ENCODE results near the gene TOX3.

The TOX3 gene

DNA sequence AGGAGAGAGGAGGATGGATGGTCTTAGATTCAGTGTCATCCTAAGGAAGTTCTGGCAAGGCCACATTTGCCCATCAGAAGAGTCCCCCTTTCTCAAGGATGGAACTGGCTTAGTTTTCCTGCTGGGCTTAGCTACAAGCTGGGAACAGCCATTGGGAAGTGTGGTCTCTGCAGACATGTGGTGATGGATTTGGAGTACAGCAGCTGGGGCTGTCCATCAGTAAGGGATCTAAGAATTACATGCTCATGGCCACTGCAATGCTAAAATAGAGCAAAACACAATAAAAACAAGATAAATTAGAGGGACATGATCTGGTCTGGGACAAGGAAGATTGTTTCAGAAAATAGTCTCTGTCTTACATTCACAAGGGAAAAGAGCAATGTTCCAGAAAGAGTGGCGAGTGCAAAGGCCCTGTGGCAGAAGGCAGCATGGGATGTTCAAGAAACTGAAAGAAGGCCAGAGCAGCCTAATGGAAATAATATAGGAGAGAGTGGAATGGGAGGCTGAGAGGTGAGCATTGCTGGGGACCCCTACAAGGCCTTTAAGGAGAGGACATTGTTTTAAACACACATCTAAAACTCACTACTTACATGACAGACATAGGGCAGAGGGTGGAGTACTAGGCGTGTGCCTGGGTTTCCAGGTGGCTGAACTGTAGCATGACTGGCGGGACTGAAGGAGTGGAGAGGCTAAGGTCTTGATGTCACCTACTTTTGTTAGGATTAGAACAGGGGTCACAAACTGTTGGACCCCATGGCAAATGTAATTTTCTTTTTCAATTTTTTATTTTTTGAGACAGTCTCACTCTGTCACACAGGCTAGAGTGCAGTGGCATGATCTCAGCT, 17.0 kb upstream of the TOX3 start:
- DNase-seq = no peak

DNA sequence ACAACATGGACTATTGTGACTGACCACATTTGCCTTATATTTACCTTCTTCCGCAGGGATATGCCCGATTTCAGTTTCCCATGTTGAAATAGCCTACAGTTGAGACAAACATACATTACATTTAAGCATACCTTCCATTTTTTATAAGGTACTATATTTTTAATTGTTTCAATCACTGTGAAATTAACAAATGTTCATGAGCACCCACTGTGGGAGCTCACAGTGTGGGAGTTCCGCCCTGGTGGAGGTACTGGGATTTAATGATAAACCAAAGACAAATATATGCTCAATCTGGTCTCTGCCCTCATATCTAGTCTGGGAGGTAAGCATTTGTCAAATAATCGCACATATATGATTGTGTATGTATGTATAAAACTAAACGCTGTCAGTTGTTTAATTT, 15.8 kb upstream of the TOX3 start:
- no peak for DNase-seq

DNA sequence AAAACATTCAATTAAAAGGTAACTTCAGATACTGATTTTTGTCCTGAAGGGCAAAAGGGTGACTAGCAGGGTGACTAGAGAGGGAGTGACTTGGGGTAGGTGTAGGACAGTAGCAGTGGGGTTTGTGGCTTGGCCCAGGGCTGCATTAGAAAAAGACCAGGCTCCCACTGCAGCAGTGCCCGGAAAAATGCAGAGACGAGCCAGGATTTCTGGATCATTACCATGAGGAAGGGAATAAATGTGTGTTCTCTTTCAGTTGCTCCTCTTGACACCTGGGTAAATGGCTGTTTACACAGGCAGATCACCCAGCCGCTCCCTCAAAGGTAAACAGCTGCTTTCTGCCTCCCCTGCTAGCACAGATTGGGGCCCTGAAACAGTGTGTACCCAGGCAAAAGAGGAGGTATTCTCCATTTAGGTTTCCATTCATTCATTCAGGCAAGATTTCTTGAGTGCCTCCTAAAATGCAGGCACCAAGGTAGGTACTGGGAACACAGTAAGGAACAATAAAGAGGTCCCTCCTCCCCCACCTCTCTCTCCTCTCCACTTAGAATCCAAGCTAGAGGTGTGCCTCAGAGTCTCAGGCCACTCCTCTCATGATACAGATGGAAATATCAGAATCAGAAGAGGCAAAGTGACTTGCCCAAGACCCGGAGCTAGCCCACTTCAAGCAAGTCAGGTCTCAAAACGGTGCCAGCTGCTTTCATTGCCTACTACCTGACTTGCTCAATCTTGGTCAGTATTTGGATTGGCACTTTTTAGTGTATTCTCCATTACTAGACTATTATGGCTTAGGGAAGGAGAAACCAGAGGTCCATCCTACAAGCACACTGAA, 15.2 kb upstream of the TOX3 start:
- no peak for DNase-seq

DNA sequence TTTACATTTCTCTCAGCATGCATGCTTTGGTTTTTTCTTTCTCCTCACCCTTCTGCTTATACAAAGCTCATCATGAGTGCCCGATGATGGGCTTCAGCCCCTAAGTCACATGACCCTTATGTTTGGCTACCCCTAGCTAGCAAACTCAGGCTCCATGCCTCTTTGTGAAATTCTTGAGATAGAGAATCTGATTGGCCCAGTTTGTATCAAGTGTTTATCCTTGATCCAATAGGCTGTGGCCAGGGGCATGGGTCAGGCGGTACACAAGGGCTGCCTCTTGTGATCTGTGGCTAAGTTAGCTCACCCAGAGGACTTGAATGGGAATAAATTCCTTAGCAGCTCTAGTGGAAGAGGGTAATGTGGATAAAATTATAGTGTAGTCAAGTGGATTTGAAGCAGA, 11.5 kb upstream of the TOX3 start:
- DNase-seq = no peak

DNA sequence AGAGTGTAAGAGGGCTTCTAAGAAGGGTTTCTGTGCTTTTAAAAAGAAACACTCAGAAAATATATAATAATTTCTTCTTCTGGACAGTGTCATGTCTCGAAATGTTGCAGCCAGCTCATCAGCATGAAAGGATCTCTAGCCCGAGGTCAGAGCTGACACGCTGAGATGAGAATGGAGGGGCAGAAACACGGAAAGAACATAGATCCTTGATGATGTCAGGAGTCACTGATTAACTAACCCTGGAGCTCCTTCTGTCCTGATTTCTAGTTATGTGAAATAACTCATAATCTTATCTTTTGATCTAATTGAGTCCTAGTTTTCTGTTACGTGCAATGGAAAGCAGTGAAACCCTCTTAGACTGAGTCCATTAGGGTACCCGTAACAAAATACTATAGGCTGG, 10.3 kb upstream of the TOX3 start:
- DNase-seq = no peak

DNA sequence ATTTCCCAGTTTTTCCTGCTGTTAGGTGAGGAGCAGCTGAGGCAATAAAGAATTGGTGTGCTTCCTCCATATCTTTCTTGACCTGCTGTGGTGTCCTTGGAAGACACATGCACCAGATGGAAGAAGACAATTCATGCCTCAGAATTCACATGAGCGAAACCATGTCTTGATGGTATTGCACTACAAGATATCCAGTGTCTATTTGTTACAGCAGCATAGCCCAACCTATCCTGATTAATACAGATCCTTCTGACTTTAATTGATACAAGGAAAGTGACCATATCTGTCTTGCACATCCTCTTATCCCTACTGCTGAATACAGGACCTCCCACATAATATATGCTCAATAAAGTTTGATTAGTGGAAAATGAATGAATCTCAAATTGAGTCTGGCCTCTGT, 9.1 kb upstream of the TOX3 start:
- DNase-seq = no peak

DNA sequence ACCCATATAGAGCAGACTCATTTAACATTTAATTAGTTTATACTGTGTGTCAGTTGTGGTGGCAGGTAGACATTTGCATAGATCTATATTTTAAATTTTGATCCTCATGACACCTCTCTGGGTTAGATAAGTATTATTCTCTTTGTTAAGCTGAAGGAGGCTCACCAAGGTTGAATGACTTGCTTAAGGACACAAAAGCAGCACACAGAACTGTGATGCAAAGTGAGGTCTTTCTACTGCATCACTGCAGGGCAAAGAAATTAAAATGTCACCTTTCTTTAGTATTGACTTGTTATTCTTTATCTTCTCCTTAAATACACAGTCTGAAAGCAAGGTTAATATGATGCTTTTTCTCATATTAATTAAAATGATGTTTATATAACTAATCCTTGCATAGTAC, 8.6 kb upstream of the TOX3 start:
- no peak for DNase-seq

DNA sequence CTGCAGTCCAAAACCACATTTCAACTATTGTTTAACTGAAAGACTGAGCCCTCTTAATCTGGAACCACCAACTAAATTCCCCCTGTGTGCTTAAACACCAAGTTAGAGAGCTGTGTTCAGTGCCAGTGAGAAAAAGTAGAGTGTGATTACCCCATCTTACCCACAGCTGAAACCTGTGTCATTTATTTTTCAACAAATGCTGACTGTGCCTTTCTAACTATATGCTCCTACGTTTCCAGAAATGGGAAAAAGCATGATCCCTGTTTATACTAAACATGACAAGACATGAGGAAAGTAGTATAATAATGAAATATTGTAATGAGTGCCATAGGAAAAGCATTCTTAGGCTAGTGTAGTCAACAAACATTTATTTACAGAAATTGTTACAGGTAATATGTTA, 7.4 kb upstream of the TOX3 start:
- no peak for DNase-seq

DNA sequence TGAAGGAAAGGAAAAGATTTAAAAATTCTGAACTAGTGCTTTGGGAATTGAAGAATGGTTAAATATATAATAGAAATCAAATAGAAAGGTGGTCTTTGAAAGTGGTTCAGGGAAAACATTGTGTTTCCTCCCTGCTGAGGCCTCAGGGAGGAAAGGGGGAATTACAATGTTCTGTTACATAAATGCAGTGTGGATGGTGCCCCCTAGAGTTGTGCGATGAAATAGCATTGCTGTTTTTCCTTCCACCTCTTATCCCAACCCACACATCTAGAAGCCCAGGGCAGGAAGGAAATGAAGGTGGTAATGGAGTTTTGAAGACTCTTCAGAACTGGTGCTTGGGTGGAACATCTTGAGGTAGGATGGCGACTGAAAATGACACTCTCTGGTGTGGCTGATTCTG, 6.4 kb upstream of the TOX3 start:
- no peak for DNase-seq

DNA sequence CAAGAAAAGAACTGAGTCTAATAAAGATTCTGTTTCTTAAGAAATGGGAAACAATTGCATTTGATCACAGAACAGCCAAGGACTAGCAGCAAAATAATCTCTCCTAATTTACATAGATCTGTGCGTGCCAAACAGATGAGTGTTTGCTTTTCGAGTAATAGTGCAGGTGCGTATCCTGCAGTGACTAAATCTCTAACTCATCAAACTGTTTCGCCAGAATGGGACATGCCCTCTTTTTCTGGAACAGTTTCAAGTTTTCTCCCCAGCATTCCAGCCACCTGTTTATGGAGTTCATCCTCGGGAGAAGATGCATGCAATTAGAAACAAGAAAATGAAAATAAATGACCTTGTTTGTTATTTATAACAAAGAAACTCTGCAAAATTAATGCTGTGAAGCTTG, 5.7 kb upstream of the TOX3 start:
- DNase-seq = no peak

DNA sequence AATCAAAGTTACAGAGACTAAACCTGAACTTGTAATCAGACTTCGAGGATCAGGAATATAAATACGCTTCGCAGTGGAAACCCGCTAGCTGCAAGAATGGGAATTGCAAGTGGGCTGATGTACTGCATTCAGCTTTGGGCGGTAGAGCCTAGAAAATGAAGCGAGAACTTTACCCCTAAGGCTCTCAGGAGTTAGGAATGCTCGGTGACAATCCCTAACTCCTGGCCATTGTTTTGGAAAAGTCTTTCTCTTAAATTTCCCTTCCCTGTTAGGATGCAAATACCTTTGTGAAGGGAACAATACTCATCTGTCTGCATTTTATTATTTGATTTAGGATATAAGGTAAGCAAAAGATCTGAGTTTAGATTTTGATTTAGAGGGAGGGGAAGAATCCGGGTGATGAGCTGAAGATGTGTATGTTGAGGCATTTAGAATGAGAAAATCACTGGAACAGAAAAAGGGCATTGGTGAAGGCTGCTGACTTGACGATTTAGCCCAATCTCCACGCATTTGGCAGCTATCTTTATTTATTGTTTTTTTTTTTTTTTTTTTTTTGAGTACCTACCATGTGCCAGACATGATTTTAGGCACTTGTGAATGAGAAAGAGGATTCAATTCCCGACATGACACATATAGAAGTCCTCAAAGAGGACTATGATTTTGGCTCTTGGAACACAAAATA, 2.2 kb upstream of the TOX3 start:
- no peak for DNase-seq

DNA sequence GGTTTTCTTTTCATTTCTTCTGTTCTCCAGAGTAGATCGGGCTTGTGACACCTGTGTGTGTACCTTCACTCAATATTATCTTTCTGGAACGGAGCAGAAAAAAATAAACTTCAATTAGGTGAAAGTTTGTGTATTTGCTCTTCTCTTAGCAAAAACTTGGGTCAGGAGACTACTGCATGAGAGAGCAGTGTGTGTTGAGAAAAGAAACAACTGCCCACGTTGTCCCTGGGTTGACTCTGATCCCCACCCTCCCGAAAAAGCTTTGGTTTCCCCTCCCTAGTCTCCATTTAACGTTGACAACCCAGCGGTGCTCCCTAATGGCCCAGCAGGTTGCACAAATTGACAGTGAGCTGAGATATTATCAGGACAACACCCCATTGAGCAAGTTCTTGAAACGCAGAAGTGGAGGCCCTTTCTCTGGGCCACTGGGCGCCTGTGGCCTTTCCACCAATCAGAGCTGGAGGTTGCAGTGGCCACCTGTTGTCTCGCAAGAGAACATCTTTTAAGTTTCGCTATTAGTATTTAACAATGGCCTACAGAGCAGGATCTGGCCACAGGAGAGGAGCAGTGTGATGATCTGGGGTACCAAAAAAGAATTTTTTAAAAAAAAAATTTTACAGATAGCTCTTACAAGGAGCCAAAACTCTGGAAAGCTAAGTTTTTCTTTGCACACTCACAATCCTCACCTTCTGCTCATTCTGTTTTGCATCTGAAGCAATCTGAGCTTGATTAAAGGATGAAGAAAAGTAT, 1.5 kb upstream of the TOX3 start:
- DNase-seq = no peak

DNA sequence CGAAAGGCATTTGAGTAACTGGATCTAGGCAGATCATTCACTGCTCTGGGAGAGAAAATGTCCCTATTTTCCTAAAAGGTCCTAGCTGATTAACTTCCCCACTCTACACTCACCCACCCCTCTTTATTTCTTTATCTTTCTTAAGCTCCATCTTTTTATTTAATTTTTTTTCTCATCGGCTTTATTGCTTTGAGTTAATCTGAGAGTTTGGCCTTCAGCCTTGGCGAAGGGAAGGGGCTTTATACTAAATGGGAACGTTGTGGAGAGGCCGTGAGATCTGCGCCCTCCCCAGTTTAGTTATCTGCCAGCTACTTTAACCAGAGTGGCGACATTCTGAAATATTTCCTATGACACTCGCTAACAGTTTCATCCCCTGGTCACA, 882 bp upstream of the TOX3 start:
- DNase-seq = no peak

DNA sequence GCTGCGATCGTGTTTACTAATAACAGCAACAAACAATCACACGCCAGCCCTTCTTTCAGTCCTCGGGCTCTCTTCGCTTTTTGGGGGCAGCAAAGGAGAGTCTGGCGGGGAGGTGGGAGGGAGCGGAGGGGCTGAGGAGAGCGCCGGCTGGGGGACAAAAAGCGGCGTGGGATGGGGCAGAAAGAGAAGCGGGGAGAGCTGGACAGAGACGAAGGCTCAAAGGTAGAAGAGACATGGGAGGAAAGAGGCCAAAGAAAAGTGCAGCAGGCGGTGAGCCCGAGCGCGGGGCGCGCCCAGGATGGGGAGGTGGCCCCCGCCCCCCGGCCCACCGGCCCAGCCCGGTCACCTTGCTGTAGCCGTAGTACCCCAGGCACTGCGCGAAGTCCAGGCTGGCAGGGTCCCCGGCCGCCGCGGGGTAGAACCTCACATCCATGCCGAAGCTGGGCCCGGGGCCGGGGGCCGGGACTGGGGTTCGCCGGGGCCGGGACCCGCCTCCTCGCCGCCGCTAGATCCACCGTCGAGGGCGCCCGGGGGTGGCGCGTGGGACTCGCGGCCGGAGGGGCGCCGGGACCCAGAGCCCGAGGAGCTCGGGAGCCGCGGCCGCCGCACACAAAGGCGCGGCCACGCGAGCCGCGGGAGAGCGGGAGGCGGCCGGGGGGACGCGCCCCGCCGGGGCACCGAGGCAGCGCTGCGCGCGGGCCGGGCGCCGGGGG, 496 bp downstream of the TOX3 start:
- no peak for DNase-seq

DNA sequence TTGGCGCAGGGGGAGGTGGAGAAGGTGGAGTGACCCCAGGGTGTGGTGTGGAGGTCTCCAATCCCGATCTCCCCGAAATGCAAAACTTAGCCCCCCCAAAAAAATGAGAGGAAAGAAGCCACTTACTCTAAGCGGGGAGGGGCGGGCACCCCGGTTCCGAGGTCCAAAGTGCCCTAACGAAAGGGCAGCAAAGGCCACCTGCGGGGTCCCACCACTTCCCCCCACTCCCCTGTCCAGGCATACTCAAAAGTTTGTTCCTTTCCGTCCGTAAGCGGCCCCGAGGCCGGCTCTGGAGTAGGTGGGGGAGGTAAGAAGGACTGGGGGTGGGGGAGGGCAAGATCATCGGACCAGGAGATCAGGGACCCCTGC, 1.1 kb downstream of the TOX3 start:
- DNase-seq = no peak

DNA sequence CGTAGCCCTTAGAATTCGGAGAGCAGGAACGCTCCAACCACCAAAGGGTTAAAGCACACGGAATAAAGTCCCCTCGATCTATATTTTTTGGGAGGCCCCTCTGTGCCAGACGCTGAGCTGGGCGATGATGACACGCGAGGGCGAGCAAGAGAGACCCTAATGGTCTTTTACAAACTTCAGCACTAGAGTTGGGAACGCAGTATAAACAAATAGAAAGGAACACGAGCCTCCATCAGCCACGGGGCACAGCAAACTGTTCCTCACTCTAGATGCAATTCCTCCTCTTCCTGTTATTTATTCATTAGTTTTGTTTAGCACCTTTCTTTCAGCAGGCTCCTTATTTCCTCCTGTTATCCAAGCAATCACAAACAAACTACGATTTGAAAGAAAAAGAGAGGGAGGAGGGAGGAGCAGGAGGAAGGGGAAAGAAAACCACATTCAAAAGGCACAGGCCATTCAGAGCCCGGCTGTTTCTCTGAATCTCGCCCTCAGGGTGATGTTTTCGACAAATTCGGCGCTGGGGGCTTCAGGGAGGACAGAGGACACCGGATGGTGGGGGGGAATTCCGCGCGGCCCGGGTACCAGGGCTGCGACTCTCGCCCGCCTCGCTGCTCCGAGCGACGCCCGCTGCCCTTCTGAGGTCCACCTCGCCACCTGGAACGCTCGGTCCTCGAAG, 1.6 kb downstream of the TOX3 start:
- DNase-seq = no peak

DNA sequence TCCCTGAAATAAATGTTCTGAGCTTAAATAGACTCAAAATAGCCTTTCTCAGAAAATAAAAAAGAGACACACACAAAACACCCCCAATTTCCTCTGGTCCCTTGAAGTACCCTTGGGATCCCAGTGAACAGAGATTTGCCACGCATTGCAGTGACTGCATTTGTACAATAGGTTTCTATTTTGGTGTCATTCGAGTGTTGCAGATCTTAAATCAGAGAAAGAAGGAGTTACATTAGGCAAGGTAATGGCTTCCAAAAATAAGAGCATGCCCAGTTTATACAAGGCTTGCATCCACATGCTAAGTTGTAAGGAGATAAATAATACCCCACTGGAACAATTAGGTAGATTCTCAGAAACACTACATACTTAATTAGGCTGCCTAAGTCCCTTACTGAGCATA, 2.2 kb downstream of the TOX3 start:
- DNase-seq = no peak

DNA sequence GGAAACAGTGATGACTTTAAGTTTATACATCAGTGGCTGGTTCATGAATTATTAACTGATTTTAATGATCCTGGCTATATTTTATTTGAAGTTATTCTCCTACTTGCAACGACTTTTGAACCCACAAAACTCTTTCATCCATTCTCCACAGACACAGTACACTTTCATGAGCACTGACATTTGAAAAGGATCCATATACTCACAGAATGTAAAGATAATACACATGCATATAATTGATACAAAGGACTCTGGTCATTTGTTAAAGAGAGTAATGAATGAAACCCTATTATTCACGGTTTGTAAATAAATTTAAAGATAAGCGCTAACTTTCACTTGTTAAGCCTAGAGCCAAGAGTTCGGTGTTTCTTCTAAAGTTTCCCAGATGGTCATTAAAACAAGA, 3.3 kb downstream of the TOX3 start:
- no peak for DNase-seq

DNA sequence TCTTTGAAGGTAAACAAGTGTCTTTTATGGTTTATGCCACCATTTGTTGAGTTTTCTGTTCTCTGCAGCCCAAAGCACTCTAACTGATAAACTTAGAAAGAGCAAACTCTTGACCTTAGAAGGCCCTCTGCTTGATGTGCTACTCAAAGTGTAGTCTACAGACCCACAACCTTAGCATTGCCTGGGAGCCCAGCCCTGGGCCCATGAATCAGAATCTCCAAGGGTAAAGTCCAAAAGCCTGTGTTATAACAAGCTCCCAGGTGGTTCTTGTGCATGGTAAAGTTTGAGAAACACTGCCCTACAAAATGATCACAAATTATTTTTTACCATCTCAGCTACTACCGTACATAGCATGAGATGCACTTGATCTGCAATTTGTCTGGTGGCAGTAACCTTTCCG, 6.0 kb downstream of the TOX3 start:
- no peak for DNase-seq

DNA sequence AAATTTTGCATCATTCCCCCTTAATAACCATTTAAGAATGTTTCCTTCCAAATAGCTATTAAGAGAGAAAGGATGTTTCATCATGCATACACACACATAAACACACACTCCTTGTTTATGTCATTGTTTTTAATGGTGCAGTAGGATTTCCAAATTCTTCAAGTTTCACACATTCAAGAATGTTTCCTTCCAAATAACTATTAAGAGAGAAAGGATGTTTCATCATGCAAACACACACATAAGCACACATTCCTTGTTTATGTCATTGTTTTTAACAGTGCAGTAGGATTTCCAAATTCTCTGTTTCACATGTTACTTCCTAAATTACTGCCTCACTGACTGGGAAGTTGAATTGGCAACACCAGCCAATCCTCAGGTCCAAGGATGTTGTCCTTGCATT, 7.8 kb downstream of the TOX3 start:
- no peak for DNase-seq

DNA sequence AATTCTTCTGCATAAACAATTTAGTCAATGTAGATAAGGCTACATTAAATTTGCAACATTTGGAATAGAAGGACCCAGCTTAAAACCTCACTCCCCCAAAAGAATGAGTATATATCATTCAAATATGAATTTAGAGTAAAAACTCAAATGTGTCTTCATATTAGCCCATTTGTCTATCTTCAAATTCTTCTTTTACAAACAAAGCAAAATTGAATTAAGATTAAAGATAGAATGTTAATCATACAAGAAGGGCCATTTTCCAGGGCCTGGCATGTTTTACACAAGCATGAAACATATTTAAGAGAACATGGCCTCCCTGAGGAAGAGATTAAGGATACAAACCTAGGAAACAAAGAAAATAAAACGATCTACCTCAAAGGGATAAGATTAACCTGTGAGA, 8.4 kb downstream of the TOX3 start:
- DNase-seq = no peak

DNA sequence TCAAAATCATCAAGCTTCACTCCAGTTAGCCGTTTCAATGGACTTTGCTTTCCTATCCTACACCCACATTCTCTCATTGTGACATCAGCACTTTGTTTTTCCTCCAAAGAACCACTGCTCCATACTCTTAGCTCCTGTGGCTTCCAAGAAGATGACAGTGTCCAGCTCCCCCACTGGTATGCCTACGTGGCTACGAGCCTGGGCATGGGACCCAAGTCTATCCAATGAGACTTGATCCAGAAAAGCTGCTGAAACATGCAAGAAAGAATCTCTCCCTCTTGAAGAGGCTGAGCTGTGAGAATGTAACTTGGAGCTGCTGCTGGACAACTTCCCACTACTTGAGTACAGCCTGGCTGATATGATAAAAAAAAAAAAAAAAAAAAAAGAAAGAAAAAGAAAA, 9.4 kb downstream of the TOX3 start:
- DNase-seq = no peak

Data from activated CD8-positive, alpha-beta memory T cell treated with anti-CD3 and anti-CD28 coated beads, Interleukin-2, amount 50 U/mL, for 4 hours (primary cell).